AG04450 (cell line): ENCODE results near the gene ZFP42. TPM values are rescaled to one million over a fixed set of nuclear protein-coding genes. Genes with fewer than 3 reads are reported as not detected.
"Not testable (repeated sequence)": the region's sequence is repeated elsewhere in the genome, so short reads cannot be mapped to it uniquely, and the experiment has no call there.

Experiments
- CTCF ChIA-PET: fragments of 300-600, 350-600 bp; formaldehyde crosslinking; extraction: SDS; loops from one replicate; lab custom pipeline; 2022; ENCODE audit warnings: antibody characterized with exemption, inconsistent platforms; lab: Charles Lee
- POLR2A ChIA-PET: fragments of 350-600 bp; formaldehyde crosslinking; extraction: SDS; loops from one replicate; lab custom pipeline; 2021; ENCODE audit warnings: antibody characterized with exemption, inconsistent platforms; lab: Yijun Ruan, JAX
- DNase-seq: peaks from one replicate; pipeline ENCODE4 v3.0.0-alpha.2; 2011; ENCODE audit warnings: low read depth, low spot score
- H3K27ac ChIP-seq: one replicate; pipeline ENCODE4 v1.5.1; 2012; ENCODE audit warnings: low read depth, low read length, control low read depth
- H3K27me3 ChIP-seq: one replicate; pipeline ENCODE4 v1.6.0; 2012; ENCODE audit warnings: low read length; ENCODE audit not compliant: control insufficient read depth, insufficient read depth
- H3K4me3 ChIP-seq: 2 replicates; pipeline ENCODE4 v1.5.1; 2011; ENCODE audit warnings: mild to moderate bottlenecking, low read depth, low read length, control low read depth
- H3K9me3 ChIP-seq: 2 replicates; pipeline ENCODE4 v1.5.1; 2012; ENCODE audit warnings: low read length; ENCODE audit not compliant: control insufficient read depth, insufficient read depth
- CTCF ChIP-seq: IDR thresholded peaks from 2 replicates; pipeline ENCODE4 v1.5.1; 2011; ENCODE audit warnings: low read depth, low read length, control low read depth, inconsistent platforms
- polyA plus RNA-seq: library from polyadenylated mRNA; depleted of rRNA; stranded (reverse); fragments of >200 nt; gene quantifications from 2 replicates; pipeline ENCODE4 v1.2.3, GENCODE V29; 2011

ZFP42 gene
- polyA plus RNA-seq, 1 experiment: 0.05 TPM

DNA sequence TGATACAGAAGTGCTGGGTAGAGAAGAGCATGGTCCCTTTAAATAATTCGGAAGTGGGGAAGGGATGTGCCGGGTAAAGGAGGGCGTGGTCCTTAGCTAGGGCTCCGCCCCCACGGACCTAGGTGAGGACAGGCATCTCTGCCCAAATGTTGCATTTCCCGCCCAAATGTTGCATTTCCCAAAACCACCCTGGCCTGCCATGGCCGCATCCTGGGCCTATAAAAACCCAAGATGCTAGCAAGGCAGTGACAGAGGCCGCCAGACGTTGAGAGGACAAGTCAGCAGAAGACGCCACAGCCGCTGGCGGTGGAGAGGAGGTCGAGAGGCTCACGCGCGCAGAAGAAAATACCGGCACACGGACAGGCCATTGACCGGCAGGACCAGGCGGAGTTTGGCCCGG is 46.1 kb downstream of the ZFP42 start:
- no peak for TF ChIP-seq CTCF
- DNase-seq: no peak
- ChIA-PET CTCF (no interaction called here), POLR2A (no interaction called here)
- no peaks in the 10 kb centered on the region for H3K27me3 ChIP-seq
- no peak overlapping the region for H3K4me3 ChIP-seq
- H3K9me3 ChIP-seq: peaks cover 43% of the 10 kb centered on the region
- no peak overlapping the region for H3K27ac ChIP-seq

DNA sequence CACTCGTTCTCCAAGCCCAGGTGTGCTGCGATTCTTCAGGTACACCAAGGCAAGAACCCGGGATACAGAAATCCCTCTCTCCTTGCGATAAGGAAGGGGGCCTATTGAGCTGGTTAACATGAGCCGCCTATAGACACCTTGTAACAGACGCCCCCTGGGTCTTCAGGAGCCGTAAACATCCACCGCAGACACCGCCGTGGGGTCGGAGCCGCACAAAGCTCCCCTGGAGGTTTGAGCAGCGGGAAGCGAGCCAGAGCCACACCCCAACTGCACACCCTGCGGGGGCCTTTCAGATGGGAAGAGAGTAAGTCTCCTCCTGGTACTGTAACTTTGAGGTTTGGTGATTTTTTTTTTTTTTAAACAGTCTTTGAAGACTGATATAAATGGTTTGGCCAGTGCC is 46.6 kb downstream of the ZFP42 start:
- Histone ChIP-seq H3K9me3 (peaks cover 42% of the 10 kb centered on the region), H3K27me3 (no peaks in the 10 kb centered on the region), H3K4me3 (no peak overlapping the region), H3K27ac (no peak overlapping the region)
- CTCF ChIA-PET: no interaction called here
- POLR2A ChIA-PET: no interaction called here
- no peak for TF ChIP-seq CTCF
- DNase-seq: no peak

- no peak for TF ChIP-seq CTCF
- CTCF ChIA-PET: no interaction called here
Observed at GRCh38 chr4:188043154-188043553, 47.6 kb downstream of the ZFP42 start.

GRCh38 chr4:188045461-188045860 is 49.9 kb downstream of the ZFP42 start:
- POLR2A ChIA-PET, H3K27ac ChIP-seq, DNase-seq, H3K4me3 ChIP-seq, CTCF ChIA-PET, H3K27me3 ChIP-seq: not testable (repeated sequence)
- H3K9me3 ChIP-seq: peaks cover 37% of the 10 kb centered on the region

More at GRCh38 chr4:188043154-188043553, 47.6 kb downstream of the ZFP42 start:
- DNase-seq: no peak
- Histone ChIP-seq H3K9me3 (peaks cover 42% of the 10 kb centered on the region), H3K27me3 (no peaks in the 10 kb centered on the region), H3K4me3 (no peak overlapping the region), H3K27ac (no peak overlapping the region)
- POLR2A ChIA-PET: no interaction called here

DNA sequence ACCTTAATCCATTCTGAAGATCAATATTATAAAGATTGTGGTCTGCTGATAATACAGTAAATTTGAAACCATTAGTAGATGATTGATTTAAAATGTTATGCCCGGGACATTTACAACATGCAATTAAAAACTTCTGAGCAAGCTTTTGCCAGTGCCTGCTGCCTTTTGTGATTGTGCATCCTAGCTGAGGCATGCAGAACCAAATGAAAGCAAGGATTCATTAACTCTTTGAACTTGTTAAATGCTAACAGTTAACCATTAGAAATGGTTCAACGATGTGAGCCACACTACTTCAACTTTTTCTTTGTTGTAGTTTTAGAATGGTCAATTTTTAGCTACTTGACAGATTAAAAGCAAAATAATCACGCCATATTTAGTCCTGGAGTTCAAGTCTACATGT is 51.1 kb downstream of the ZFP42 start:
- Histone ChIP-seq H3K4me3 (no peak overlapping the region), H3K27me3 (no peaks in the 10 kb centered on the region), H3K9me3 (peaks cover 30% of the 10 kb centered on the region), H3K27ac (no peak overlapping the region)
- no peak for TF ChIP-seq CTCF
- POLR2A ChIA-PET: no interaction called here
- CTCF ChIA-PET: interaction anchor here (0.5 kb wide), 1 partner anchor 1347 kb away, joined by 5 read pairs; no protein-coding TSS in a partner anchor
- DNase-seq: no peak

DNA sequence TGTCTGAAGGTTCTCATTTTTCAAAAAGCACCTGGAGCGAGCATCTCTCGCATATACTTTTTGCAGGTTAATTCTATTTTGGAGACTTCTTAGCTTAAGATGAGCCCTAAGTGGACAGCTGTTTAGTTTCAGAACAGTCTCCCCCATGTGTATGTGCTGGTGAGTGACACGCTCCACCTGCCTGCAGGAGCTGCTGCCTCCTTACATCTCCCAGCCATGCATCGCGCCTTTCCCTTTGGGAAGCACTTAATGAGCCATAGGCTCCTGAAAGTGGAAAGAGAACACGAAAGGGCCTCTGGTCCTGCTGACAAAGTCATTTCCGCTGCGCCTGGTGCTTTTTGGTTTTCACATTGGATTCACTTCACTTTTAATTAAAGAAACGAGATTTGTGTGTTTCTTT is 57.7 kb downstream of the ZFP42 start:
- POLR2A ChIA-PET: no interaction called here
- no peaks in the 10 kb centered on the region for H3K27me3 ChIP-seq
- CTCF ChIA-PET: no interaction called here
- no peak for TF ChIP-seq CTCF
- peaks cover 12% of the 10 kb centered on the region for H3K9me3 ChIP-seq
- H3K27ac ChIP-seq: no peak overlapping the region
- no peak for DNase-seq
- H3K4me3 ChIP-seq: no peak overlapping the region
